GM12892 (cell line): Measurements from ENCODE around the gene THOC5.
"Not testable (repeated sequence)": the region's sequence is repeated elsewhere in the genome, so short reads cannot be mapped to it uniquely, and the experiment has no call there.

ENCODE experiments used
- DNase-seq: peaks from one replicate; pipeline ENCODE4 v3.0.0; 2011; ENCODE audit not compliant: insufficient read length
- FAIRE-seq: peaks from 2 replicates; lab custom pipeline; 2011; peaks lifted over from hg19 to GRCh38; lab: Jason Lieb, UNC
- POLR2A ChIP-seq: IDR thresholded peaks from 2 replicates; pipeline ENCODE4 v1.6.1; 2011; ENCODE audit warnings: low read depth, low read length, control low read depth
- POLR2AphosphoS5 ChIP-seq: IDR thresholded peaks from 2 replicates; pipeline ENCODE4 v1.6.1; 2011; ENCODE audit warnings: low read depth, low read length, control low read depth
- TAF1 ChIP-seq: IDR thresholded peaks from 2 replicates; pipeline ENCODE4 v1.6.1; 2011; ENCODE audit warnings: low read depth, mild to moderate bottlenecking, control low read depth, low read length, borderline replicate concordance

Gene THOC5

GRCh38 chr22:29578462-29579200, 25.1 kb upstream of the THOC5 start:
- no peak for FAIRE-seq
- TF ChIP-seq TAF1 (no peak), POLR2AphosphoS5 (no peak), POLR2A (no peak)
- no peak for DNase-seq

- no peak for TF ChIP-seq POLR2AphosphoS5
- no peak for TF ChIP-seq TAF1
- TF ChIP-seq POLR2A = no peak
- FAIRE-seq (no peak), DNase-seq (no peak)
Observed at GRCh38 chr22:29574762-29575450, 21.3 kb upstream of the THOC5 start.

- no peak for FAIRE-seq
- TF ChIP-seq POLR2A (no peak), TAF1 (no peak), POLR2AphosphoS5 (no peak)
- DNase-seq = no peak
Observed at GRCh38 chr22:29570912-29571549, 17.5 kb upstream of the THOC5 start.

- DNase-seq = no peak
- FAIRE-seq = no peak
Observed at GRCh38 chr22:29570456-29570855, 16.9 kb upstream of the THOC5 start.

GRCh38 chr22:29569011-29569678, 15.6 kb upstream of the THOC5 start:
- FAIRE-seq (no peak), DNase-seq (no peak)
- TF ChIP-seq POLR2AphosphoS5 (no peak), TAF1 (no peak)

More at GRCh38 chr22:29570456-29570855, 16.9 kb upstream of the THOC5 start:
- no peak for TF ChIP-seq POLR2A
- TF ChIP-seq POLR2AphosphoS5 = no peak
- no peak for TF ChIP-seq TAF1

- no peak for TF ChIP-seq POLR2A
- TF ChIP-seq POLR2AphosphoS5 = no peak
- TF ChIP-seq TAF1 = no peak
- FAIRE-seq (no peak), DNase-seq (no peak)
Observed at GRCh38 chr22:29567338-29567737, 13.8 kb upstream of the THOC5 start.

- not testable (repeated sequence) for FAIRE-seq, DNase-seq
Observed at GRCh38 chr22:29566513-29566912, 13.0 kb upstream of the THOC5 start.

GRCh38 chr22:29563652-29564460, 10.3 kb upstream of the THOC5 start:
- FAIRE-seq (no peak), DNase-seq (no peak)
- TF ChIP-seq POLR2AphosphoS5 = no peak
- no peak for TF ChIP-seq POLR2A
- TF ChIP-seq TAF1 = no peak

- no peak for FAIRE-seq
- DNase-seq = no peak
- TF ChIP-seq TAF1 = no peak
- TF ChIP-seq POLR2AphosphoS5 = no peak
- no peak for TF ChIP-seq POLR2A
Observed at GRCh38 chr22:29559853-29560252, 6.3 kb upstream of the THOC5 start.

- FAIRE-seq (no peak), DNase-seq (no peak)
- TF ChIP-seq POLR2AphosphoS5 (no peak), POLR2A (no peak), TAF1 (no peak)
Observed at GRCh38 chr22:29559030-29559429, 5.5 kb upstream of the THOC5 start.
